Kidney (tissue), 14 donors: ENCODE data around the gene SARNP. TPM values are rescaled to one million over a fixed set of nuclear protein-coding genes. Genes with fewer than 3 reads are reported as not detected.

Source experiments
- DNase-seq, 5 donors: peaks; one replicate each; pipeline ENCODE4 v3.0.0-alpha.2; 2013 to 2020
- FAIRE-seq: peaks from 2 replicates; lab custom pipeline; 2012; peaks lifted over from hg19 to GRCh38; lab: Jason Lieb, UNC
- H3K27ac ChIP-seq, 2 donors: one replicate each; pipeline ENCODE4 v1.7.0; 2013; ENCODE audit warnings: low read depth in 2 of 2, low read length in 2 of 2, inconsistent platforms in 1 of 2
- H3K27me3 ChIP-seq: one replicate; pipeline ENCODE4 v1.7.1; 2013; ENCODE audit warnings: low read length, inconsistent platforms; ENCODE audit not compliant: control insufficient read depth, insufficient read depth
- H3K36me3 ChIP-seq, 3 donors: one replicate each; pipeline versions ENCODE4 v1.7.0 to v1.7.1; 2013; ENCODE audit warnings: low read length in 3 of 3, control low read depth in 1 of 3, inconsistent platforms in 1 of 3; ENCODE audit not compliant: insufficient read depth in 3 of 3, control insufficient read depth in 2 of 3
- H3K4me1 ChIP-seq, 3 donors: one replicate each; pipeline versions ENCODE4 v1.7.0 to v1.7.1; 2013; ENCODE audit warnings: low read length in 3 of 3, inconsistent platforms in 1 of 3, low read depth in 1 of 3; ENCODE audit not compliant: control insufficient read depth in 2 of 3, insufficient read depth in 2 of 3
- H3K4me3 ChIP-seq, 3 donors: one replicate each; pipeline versions ENCODE4 v1.7.0 to v1.8.1; 2013; ENCODE audit warnings: low read length in 3 of 3, control low read depth in 1 of 3, inconsistent platforms in 1 of 3
- H3K9ac ChIP-seq, 3 donors: one replicate each; pipeline versions ENCODE4 v1.7.0 to v1.7.1; 2013; ENCODE audit warnings: low read length in 3 of 3, control low read depth in 1 of 3, inconsistent platforms in 1 of 3
- H3K9me3 ChIP-seq, 3 donors: one replicate each; pipeline versions ENCODE4 v1.7.0 to v1.7.1; 2013; ENCODE audit warnings: low read length in 3 of 3, control low read depth in 1 of 3, inconsistent platforms in 1 of 3; ENCODE audit not compliant: control insufficient read depth in 2 of 3, insufficient read depth in 1 of 3
- CTCF ChIP-seq: IDR thresholded peaks from 3 replicates; pipeline ENCODE4 v1.5.1; 2012; ENCODE audit warnings: mild to moderate bottlenecking, moderate library complexity, borderline replicate concordance; ENCODE audit not compliant: insufficient read depth; ENCODE audit errors: extremely low read depth
- intact Hi-C: fragments of 100-400 bp; cut with DNase I; formaldehyde crosslinking; loops from one replicate; pipeline ENCODE4 v1.11.1; 2022
- polyA plus RNA-seq: library from polyadenylated mRNA; stranded (reverse); fragments of 350-450 nt; fragmentation: Illumina TruSeq; extraction: RNeasy Lipid Tissue Mini Kit (QIAGEN cat#74804); gene quantifications from one replicate; pipeline ENCODE4 v1.2.3, GENCODE V29; 2014; ENCODE audit warnings: low read depth, low replicate concordance; ENCODE audit not compliant: insufficient read depth
- total RNA-seq: library from RNA; stranded (reverse); fragmentation: NEBNext Ultra II Directional; extraction: Animal tissue kit (Norgen Biotek cat#: 25700); gene quantifications from one replicate; pipeline ENCODE4 v1.2.1, GENCODE V29; 2021
- donor health status: control.
- donor health status: control.
- donor health status: control.
- donor health status: control.
- donor health status: control.
- donor health status: DM: yes; HTN: yes; CAD: no.
- donor health status: Normal renal cell carcinoma (clear cell type).

The SARNP gene
- total and polyA plus RNA-seq, 2 donors from 2014 or later: 51.1 to 109 TPM

- H3K4me1 ChIP-seq: peaks cover 0 to 39% (median 34%) of the 10 kb centered on the region in 3 donors
- no peaks in the 10 kb centered on the region for H3K27me3 ChIP-seq
- DNase-seq: peak in 1 of 5 donors; percentile 34
- no peaks in the 10 kb centered on the region for H3K9me3 ChIP-seq
- intact Hi-C loops: no loop called here
- H3K9ac ChIP-seq: no peak overlapping the region
- H3K27ac ChIP-seq: no peak overlapping the region
- no peak for TF ChIP-seq CTCF
- H3K4me3 ChIP-seq: no peak overlapping the region
- peaks cover 6 to 33% (median 11%) of the 10 kb centered on the region in 3 donors for H3K36me3 ChIP-seq
- no peak for FAIRE-seq
These were observed 92.0 kb downstream of the SARNP start for GRCh38 chr12:55725556-55725955.

- Histone ChIP-seq H3K27me3 (no peaks in the 10 kb centered on the region), H3K36me3 (peaks cover 6 to 33% (median 11%) of the 10 kb centered on the region in 3 donors), H3K4me3 (no peak overlapping the region), H3K4me1 (peaks cover 0 to 35% (median 30%) of the 10 kb centered on the region in 3 donors), H3K27ac (no peak overlapping the region), H3K9ac (no peak overlapping the region), H3K9me3 (no peaks in the 10 kb centered on the region)
- TF ChIP-seq CTCF: no peak
- no peak for FAIRE-seq
- DNase-seq: peak in 1 of 5 donors; percentile 31
- intact Hi-C loops: no loop called here
These were observed 92.6 kb downstream of the SARNP start for GRCh38 chr12:55724940-55725309.

GRCh38 chr12:55724226-55724939 lies 93.1 kb downstream of the SARNP start:
- intact Hi-C loops: no loop called here
- H3K36me3 ChIP-seq: peaks cover 6 to 33% (median 13%) of the 10 kb centered on the region in 3 donors
- H3K27me3 ChIP-seq: no peaks in the 10 kb centered on the region
- H3K4me3 ChIP-seq: no peak overlapping the region
- DNase-seq: peak; percentile 63 to 86 (median 69)
- no peaks in the 10 kb centered on the region for H3K9me3 ChIP-seq
- no peak for FAIRE-seq
- H3K27ac ChIP-seq: peak overlapping the region in 1 of 2 donors; percentile 2
- peaks cover 0 to 37% (median 31%) of the 10 kb centered on the region in 3 donors for H3K4me1 ChIP-seq
- no peak overlapping the region for H3K9ac ChIP-seq
- peak; percentile 51 for TF ChIP-seq CTCF
